Effector memory CD8-positive, alpha-beta T cell (primary cell): ENCODE data around the gene ETV6.

ENCODE experiments used
- ATAC-seq: fragments of 150-1000 bp; cut with Tn5 transposase; replicated peaks from 2 replicates; pipeline ENCODE4 v1.10.0; 2021; ENCODE audit warnings: mild to moderate bottlenecking, moderate library complexity
- DNase-seq, 3 experiments: peaks; one replicate each; pipeline ENCODE4 v3.0.0; 2021
- H3K27ac Mint-ChIP-seq, 2 donors: one replicate each; pipeline ENCODE4 v1.8.0; 2022; ENCODE audit warnings: mild to moderate bottlenecking in 2 of 2, mixed read lengths in 2 of 2, moderate library complexity in 2 of 2
- H3K27me3 Mint-ChIP-seq, 2 donors: one replicate each; pipeline ENCODE4 v1.8.0; 2022; ENCODE audit warnings: mixed read lengths in 2 of 2
- H3K36me3 Mint-ChIP-seq: one replicate; pipeline ENCODE4 v1.8.0; 2022; ENCODE audit warnings: mild to moderate bottlenecking, moderate library complexity, mixed read lengths; ENCODE audit not compliant: insufficient read depth
- H3K4me1 Mint-ChIP-seq, 2 donors: one replicate each; pipeline ENCODE4 v1.8.0; 2022; ENCODE audit warnings: low read depth in 2 of 2, mixed read lengths in 2 of 2
- H3K4me3 Mint-ChIP-seq, 2 donors: one replicate each; pipeline ENCODE4 v1.8.0; 2022; ENCODE audit warnings: mild to moderate bottlenecking in 2 of 2, mixed read lengths in 2 of 2, moderate library complexity in 2 of 2
- H3K9me3 Mint-ChIP-seq, 2 donors: one replicate each; pipeline ENCODE4 v1.8.0; 2022; ENCODE audit warnings: mixed read lengths in 2 of 2

ETV6 gene

DNA sequence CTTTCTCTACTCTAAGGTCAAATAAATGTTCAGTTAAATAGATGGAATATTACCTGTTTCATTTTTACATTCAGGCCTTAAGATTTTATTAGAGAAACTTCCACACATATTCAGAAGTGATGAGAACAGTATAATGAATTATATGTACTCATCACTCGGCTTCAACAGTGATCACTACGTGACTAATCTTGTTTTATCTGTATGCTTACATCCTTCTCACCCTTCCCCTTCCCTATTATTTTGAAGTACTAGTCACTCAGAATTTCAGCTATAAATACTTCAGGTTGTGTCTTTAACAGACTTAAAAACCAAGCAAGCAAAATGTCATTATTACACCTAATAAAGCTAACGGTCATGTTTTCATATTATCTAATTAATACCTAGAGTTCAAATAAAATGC is 34.9 kb downstream of the ETV6 start:
- Mint-ChIP-seq H3K27ac (no peak overlapping the region), H3K9me3 (no peaks in the 10 kb centered on the region), H3K4me3 (no peak overlapping the region), H3K4me1 (peaks cover 14 to 34% of the 10 kb centered on the region in 2 donors), H3K36me3 (no peaks in the 10 kb centered on the region), H3K27me3 (no peaks in the 10 kb centered on the region)
- ATAC-seq (no peak), DNase-seq (no peak)

GRCh38 chr12:11684811-11685210 is 35.3 kb downstream of the ETV6 start:
- H3K27ac Mint-ChIP-seq: no peak overlapping the region

DNA sequence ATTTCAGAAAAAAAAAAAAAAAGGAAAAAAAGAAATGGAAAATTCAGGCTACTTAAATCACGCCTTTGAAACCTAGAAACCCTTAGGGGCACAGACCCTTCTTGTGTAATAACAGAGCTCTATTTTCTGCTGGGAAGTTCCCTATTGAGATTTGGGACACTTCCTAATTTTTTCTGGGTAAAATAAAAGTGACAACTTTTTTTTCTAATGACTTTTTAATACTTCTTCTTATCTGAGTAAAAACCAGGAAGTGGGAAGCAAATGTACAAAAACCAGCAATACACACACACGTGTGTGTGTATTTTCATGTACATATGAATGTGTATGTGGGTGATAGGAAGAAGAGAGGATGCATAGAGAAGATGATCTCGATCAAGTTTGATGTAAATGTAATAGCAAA is 35.8 kb downstream of the ETV6 start:
- no peak for DNase-seq
- no peaks in the 10 kb centered on the region for H3K9me3 Mint-ChIP-seq
- H3K27ac Mint-ChIP-seq: no peak overlapping the region
- peaks cover 19 to 40% of the 10 kb centered on the region in 2 donors for H3K4me1 Mint-ChIP-seq
- H3K27me3 Mint-ChIP-seq: no peaks in the 10 kb centered on the region
- no peak for ATAC-seq
- no peaks in the 10 kb centered on the region for H3K36me3 Mint-ChIP-seq
- no peak overlapping the region for H3K4me3 Mint-ChIP-seq

More at GRCh38 chr12:11684811-11685210, 35.3 kb downstream of the ETV6 start:
- Mint-ChIP-seq H3K4me3 (no peak overlapping the region), H3K9me3 (no peaks in the 10 kb centered on the region), H3K4me1 (peaks cover 14 to 35% of the 10 kb centered on the region in 2 donors), H3K36me3 (no peaks in the 10 kb centered on the region), H3K27me3 (no peaks in the 10 kb centered on the region)
- DNase-seq (no peak), ATAC-seq (no peak)

DNA sequence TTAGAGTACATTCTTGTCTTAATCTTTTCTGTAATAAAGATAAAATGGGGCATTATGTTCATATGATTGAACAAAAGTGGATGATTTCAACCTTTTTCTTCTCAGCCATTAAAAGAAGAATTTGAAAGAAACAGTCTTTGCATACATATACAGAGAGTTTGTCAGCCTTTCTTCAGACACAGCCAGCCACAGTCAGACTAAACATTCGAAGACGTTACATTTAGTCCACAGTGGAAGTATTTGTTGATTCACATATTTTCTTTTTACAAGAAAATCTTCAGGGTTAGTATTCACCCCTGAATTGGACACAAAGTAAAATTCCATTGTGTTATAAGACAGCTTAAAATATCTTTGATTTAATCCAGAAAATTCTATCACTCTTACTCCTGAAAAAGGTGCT is 36.2 kb downstream of the ETV6 start:
- Mint-ChIP-seq H3K27ac (no peak overlapping the region), H3K9me3 (no peaks in the 10 kb centered on the region), H3K4me3 (no peak overlapping the region), H3K4me1 (peaks cover 19 to 41% of the 10 kb centered on the region in 2 donors), H3K36me3 (no peaks in the 10 kb centered on the region), H3K27me3 (no peaks in the 10 kb centered on the region)
- ATAC-seq (no peak), DNase-seq (no peak)

DNA sequence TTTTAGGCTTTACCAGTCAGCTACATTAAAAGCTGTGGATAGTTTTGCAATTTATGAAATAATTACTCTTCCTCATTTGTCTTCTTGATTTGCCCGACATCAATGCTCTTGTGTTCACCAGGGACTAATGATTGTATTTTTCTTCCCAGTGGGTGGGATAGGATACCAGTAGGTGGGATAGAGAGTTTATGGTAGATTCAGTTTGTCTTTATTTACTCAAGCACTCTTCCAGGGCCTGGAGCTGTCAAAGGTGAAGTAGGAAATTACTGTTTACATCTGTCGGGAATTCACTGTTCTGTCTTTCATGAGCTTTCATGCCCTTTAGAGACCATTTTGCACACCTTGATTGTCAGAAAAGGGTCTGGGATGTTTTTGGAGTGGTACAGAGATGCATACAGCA is 36.6 kb downstream of the ETV6 start:
- Mint-ChIP-seq H3K36me3 (no peaks in the 10 kb centered on the region), H3K4me3 (no peak overlapping the region), H3K27ac (no peak overlapping the region), H3K27me3 (no peaks in the 10 kb centered on the region), H3K9me3 (no peaks in the 10 kb centered on the region), H3K4me1 (peaks cover 19 to 41% of the 10 kb centered on the region in 2 donors)
- DNase-seq: no peak
- no peak for ATAC-seq

- Mint-ChIP-seq H3K4me1 (peaks cover 23 to 46% of the 10 kb centered on the region in 2 donors), H3K4me3 (no peak overlapping the region), H3K27me3 (no peaks in the 10 kb centered on the region), H3K9me3 (no peaks in the 10 kb centered on the region), H3K36me3 (no peaks in the 10 kb centered on the region), H3K27ac (no peak overlapping the region)
- DNase-seq (no peak), ATAC-seq (no peak)
Measured at GRCh38 chr12:11687528-11687927, 38.1 kb downstream of the ETV6 start.

- Mint-ChIP-seq H3K4me3 (no peak overlapping the region), H3K4me1 (peaks cover 22 to 40% of the 10 kb centered on the region in 2 donors), H3K27ac (no peak overlapping the region), H3K27me3 (no peaks in the 10 kb centered on the region), H3K36me3 (no peaks in the 10 kb centered on the region), H3K9me3 (no peaks in the 10 kb centered on the region)
- DNase-seq: no peak
- ATAC-seq: no peak
Measured at GRCh38 chr12:11688379-11688778, 38.9 kb downstream of the ETV6 start.

GRCh38 chr12:11688831-11689230 is 39.4 kb downstream of the ETV6 start:
- H3K27ac Mint-ChIP-seq: no peak overlapping the region
- DNase-seq (no peak), ATAC-seq (no peak)
- peaks cover 27 to 36% of the 10 kb centered on the region in 2 donors for H3K4me1 Mint-ChIP-seq
- H3K9me3 Mint-ChIP-seq: no peaks in the 10 kb centered on the region
- H3K27me3 Mint-ChIP-seq: no peaks in the 10 kb centered on the region
- H3K4me3 Mint-ChIP-seq: no peak overlapping the region
- H3K36me3 Mint-ChIP-seq: no peaks in the 10 kb centered on the region

DNA sequence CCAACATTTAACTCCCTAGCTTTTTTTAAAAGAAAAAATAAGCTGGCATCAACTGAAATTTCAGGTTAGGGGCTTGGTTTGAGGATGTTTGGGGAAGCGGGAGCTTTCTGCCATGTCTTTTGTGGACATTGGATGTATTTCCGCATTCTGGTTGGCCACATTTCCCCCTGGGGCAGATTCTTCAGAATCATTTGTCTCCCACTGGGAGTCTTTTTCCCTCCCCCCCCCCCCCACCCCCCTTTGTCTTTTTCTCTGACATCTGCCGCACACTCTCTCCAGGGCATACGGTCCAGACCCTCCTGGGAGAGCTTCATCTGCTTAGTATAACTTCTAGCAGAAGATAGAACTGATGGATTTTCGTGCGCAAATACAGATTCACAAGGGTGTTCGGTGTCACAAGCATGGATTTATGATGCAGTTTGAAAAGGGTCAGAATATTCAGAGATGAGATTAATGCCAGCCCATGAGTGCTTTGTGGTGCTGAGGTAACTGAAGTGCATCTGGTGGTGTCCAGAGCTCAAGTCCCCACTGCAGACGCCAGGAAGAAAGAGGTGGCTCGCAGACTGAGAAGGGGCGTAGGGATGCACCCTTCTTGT is 40.2 kb downstream of the ETV6 start:
- Mint-ChIP-seq H3K36me3 (no peaks in the 10 kb centered on the region), H3K4me3 (no peak overlapping the region), H3K27ac (no peak overlapping the region), H3K9me3 (no peaks in the 10 kb centered on the region), H3K4me1 (peaks cover 29 to 33% of the 10 kb centered on the region in 2 donors), H3K27me3 (no peaks in the 10 kb centered on the region)
- no peak for DNase-seq
- no peak for ATAC-seq

DNA sequence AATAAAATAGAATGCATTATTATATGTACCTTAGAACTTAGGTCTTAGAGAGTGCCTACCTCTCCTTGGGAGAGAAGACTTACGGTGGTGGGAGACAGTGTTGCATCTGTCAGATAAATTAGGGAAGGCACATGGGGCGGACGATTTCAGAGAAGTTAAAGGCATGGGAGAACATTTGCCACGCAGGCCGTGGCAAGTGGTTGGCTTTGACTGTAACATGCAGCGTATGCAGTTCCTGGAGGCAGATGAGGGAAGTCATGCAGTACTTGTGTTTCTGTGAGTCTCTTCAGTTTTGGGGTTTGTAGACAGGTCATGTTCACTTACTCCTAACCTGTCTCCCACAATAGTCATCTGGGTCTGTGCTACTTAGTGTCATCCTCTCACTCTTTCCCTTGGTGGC is 43.6 kb downstream of the ETV6 start:
- ATAC-seq (no peak), DNase-seq (no peak)
- H3K4me3 Mint-ChIP-seq: no peak overlapping the region
- no peaks in the 10 kb centered on the region for H3K9me3 Mint-ChIP-seq
- H3K27me3 Mint-ChIP-seq: no peaks in the 10 kb centered on the region
- no peaks in the 10 kb centered on the region for H3K36me3 Mint-ChIP-seq
- H3K4me1 Mint-ChIP-seq: peaks cover 28 to 34% of the 10 kb centered on the region in 2 donors
- H3K27ac Mint-ChIP-seq: peak overlapping the region in 1 of 2 donors; percentile 33

- Mint-ChIP-seq H3K27me3 (no peaks in the 10 kb centered on the region), H3K36me3 (no peaks in the 10 kb centered on the region), H3K4me3 (no peak overlapping the region), H3K4me1 (peaks cover 27 to 34% of the 10 kb centered on the region in 2 donors), H3K27ac (peak overlapping the region; percentile 15 to 33), H3K9me3 (no peaks in the 10 kb centered on the region)
- ATAC-seq (no peak), DNase-seq (no peak)
Measured at GRCh38 chr12:11693601-11694000, 44.1 kb downstream of the ETV6 start.

- H3K9me3 Mint-ChIP-seq: no peaks in the 10 kb centered on the region
- no peak for DNase-seq
- H3K27me3 Mint-ChIP-seq: no peaks in the 10 kb centered on the region
- peaks cover 21 to 30% of the 10 kb centered on the region in 2 donors for H3K4me1 Mint-ChIP-seq
- H3K4me3 Mint-ChIP-seq: no peak overlapping the region
- no peak overlapping the region for H3K27ac Mint-ChIP-seq
- H3K36me3 Mint-ChIP-seq: no peaks in the 10 kb centered on the region
- ATAC-seq: no peak
Measured at GRCh38 chr12:11694528-11694927, 45.1 kb downstream of the ETV6 start.

DNA sequence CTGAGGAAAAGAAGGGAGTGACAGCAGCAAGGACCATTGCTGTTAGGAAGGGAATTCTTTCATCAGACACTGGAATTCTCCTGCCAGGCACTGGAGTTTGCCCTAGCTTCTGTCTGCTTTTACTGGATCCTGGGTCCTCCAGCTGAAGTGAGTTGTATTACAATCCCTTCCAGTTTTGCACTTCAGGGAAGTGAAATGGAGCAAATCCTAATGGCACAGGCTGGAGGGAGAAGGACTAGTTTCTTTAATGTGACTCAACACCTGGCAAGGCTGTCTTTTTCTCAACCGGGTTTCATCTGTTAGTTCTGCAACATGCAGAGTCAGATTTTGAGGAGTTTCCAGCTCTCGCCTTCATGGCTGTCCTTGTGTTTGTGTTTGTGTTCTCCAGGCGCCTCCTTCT is 45.8 kb downstream of the ETV6 start:
- ATAC-seq (no peak), DNase-seq (no peak)
- Mint-ChIP-seq H3K27ac (no peak overlapping the region), H3K4me1 (peaks cover 18 to 26% of the 10 kb centered on the region in 2 donors), H3K27me3 (no peaks in the 10 kb centered on the region), H3K4me3 (no peak overlapping the region), H3K36me3 (no peaks in the 10 kb centered on the region), H3K9me3 (no peaks in the 10 kb centered on the region)

GRCh38 chr12:11696084-11696483 is 46.6 kb downstream of the ETV6 start:
- Mint-ChIP-seq H3K27ac (no peak overlapping the region), H3K36me3 (no peaks in the 10 kb centered on the region), H3K9me3 (no peaks in the 10 kb centered on the region), H3K27me3 (no peaks in the 10 kb centered on the region), H3K4me1 (peaks cover 21 to 27% of the 10 kb centered on the region in 2 donors), H3K4me3 (no peak overlapping the region)
- ATAC-seq (no peak), DNase-seq (no peak)

- Mint-ChIP-seq H3K4me3 (no peak overlapping the region), H3K27ac (no peak overlapping the region), H3K36me3 (no peaks in the 10 kb centered on the region), H3K4me1 (peaks cover 21 to 33% of the 10 kb centered on the region in 2 donors), H3K9me3 (no peaks in the 10 kb centered on the region), H3K27me3 (no peaks in the 10 kb centered on the region)
- ATAC-seq: no peak
- DNase-seq: no peak
Measured at GRCh38 chr12:11697131-11697530, 47.7 kb downstream of the ETV6 start.
